GM21717 (cell line): ENCODE data around the gene TEX51.

Source experiments
- ATAC-seq: cut with Tn5 transposase; IDR thresholded peaks from one replicate; pipeline ENCODE4 v1.9.1; 2021; ENCODE audit warnings: mild to moderate bottlenecking, moderate library complexity; ENCODE audit not compliant: unreplicated experiment

Gene TEX51

DNA sequence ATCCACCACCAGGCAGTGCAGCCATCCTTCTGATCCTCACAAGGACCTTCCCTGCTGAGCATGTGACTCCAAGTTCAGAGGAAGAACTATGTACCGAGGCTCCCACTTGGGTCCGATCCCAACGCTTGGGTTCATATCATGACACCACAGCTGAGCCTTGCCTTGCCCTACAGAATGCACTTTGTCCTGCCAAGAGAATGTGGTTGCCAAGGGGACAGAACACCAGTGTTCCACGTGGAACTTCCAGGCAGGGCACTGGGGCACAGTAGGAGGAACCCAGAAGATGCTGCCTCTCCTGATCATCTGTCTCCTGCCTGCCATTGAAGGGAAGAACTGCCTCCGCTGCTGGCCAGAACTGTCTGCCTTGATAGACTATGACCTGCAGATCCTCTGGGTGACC, at the start of gene TEX51:
Gene TEX51 (plus strand): TSS at position 255 of the 400 bp plus-strand sequence. CDS start 29 bp downstream, at position 284.
- no peak for ATAC-seq

DNA sequence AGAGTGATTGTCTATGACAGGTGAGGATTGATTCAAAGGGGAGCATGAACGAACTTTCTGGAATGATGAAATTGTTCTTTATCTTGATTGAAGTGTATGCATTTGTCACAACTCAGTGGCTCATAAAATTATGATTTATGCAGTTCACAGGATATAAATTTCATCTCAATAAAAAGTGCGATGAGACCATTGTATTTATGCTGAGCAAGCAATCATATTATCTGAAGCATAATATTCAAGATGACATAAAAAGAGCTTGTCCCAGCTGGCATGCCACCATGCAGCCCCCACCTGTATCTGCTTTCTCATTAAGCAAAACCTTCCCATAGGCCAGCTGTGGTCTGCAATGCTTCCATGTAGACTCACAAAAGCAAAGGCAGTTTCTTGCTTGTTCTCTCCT, 49.6 kb upstream of the TEX51 start:
- no peak for ATAC-seq

GRCh38 chr2:126849486-126849885, 49.2 kb upstream of the TEX51 start:
- no peak for ATAC-seq

DNA sequence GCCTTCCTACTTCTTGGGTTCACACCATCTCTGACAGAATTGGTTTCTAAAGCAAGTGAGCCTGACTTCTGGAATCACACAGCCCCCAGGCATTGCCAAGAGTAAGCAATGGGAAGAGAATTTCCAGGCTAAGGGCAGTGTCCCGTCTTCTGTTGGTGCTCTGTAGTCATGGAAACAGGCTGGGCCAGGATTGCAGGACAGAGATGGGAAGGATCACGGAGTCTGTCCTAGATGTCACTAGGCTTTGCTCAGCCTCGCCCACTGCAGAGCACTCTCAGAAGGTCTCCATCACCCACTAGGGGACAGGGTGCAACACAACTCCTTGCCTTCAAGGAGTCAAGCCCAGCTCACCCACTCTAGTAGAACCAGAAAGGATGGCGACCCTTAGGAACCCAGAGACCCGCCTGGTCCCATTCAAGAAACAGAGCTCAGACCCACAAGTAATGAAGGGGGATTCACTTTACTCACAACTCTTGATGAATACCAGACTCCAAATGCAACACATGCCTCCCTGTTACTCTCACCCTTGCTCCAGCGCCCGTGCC, 48.6 kb upstream of the TEX51 start:
- no peak for ATAC-seq

GRCh38 chr2:126850940-126851339, 47.8 kb upstream of the TEX51 start:
- no peak for ATAC-seq

DNA sequence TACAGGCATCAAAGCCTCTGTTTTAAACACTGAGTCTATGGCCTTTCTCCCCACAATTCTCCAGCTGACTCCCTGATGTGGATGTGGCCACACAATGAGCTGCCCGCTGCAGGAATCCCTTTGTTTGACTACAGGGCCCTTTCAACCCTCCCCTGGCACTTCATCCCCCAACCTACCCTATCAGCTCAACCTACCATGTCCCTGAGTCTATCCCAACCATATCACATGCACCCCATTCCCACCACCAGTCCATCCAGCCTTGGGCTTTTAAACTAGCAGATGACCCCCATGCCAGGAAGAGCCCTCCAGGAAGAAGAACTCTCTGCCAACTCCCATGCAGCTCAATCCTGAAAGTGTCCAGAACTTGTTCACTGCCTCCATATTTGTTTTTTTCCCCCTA, 46.9 kb upstream of the TEX51 start:
- ATAC-seq: no peak

DNA sequence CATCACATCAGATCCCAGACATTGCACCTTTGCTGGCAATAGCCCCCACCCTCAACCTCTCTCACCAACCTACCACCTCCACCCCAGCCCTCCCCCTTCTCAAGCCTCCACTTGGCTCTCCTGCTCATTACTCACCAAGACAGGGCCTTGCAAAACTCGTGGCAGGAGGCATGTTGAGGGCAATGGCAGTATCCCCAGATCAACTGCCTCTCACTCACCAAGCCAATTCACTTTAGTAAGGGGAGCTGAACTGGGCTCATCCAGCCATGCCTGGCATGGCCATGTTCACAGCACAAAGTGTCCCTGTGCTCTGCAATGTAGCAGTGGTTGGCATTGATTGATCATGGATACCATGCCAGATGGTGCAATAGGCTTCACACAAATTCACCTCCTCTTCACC, 46.3 kb upstream of the TEX51 start:
- no peak for ATAC-seq

GRCh38 chr2:126855606-126856005, 43.1 kb upstream of the TEX51 start:
- no peak for ATAC-seq

- ATAC-seq: no peak
Measured at GRCh38 chr2:126856403-126856802, 42.3 kb upstream of the TEX51 start.

DNA sequence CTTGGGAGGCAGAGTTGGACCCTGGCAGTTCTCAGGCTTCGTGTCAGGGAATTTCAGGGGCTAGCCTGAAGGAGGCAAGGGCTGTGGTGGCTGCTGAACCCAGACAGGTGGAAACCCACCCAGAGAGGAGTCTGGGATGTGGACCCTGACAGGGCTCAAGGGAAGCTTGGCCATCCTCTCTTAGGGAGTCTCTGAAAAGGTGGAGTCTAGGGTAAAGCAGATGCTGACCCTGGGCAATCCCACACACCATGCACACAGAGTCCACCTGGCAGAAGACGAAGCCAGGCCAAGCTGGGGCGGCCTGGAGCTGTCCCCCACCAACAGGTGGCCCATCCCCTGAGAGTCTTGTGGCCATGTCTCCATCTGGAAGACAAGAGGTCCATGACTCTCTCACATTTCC, 41.2 kb upstream of the TEX51 start:
- no peak for ATAC-seq

DNA sequence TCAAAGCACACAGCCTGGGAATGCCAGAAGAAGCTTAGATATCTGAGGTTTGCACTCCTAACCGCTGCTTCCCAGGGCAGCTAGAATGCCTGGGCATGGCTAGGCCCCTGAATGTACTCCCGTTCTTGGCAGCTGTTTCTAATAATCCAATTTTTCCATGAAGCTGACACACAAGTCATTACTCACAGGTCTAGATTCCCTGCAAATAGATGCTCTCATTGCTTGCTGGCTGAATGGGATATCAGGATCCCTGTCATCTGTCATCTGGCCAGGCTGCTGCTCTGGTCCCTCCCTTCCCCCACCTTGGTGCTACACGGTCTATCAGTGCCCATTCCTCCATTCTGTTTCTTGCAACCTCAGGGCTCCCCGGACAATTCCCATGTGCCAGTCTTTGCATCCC, 40.7 kb upstream of the TEX51 start:
- ATAC-seq: no peak

GRCh38 chr2:126858436-126858835, 40.3 kb upstream of the TEX51 start:
- no peak for ATAC-seq

DNA sequence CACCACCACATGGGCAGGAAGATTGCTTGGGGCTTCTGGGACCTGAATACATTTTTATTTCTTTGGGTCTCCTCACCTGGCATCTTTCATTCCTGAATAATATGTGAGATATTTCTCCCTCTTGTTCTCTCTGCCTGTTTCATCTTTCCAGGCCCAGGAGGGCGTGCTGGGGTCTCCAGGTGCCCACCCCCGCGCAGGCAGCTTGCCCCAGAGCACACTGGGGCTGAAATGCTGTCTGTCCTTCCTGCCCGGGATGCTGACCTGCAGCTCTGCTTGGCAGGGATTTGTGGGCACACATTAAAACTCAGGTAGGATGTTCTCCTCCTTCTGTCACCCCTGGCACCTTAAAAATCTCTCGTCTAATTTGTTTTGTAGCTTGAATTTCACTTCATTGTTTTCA, 39.7 kb upstream of the TEX51 start:
- ATAC-seq: no peak

DNA sequence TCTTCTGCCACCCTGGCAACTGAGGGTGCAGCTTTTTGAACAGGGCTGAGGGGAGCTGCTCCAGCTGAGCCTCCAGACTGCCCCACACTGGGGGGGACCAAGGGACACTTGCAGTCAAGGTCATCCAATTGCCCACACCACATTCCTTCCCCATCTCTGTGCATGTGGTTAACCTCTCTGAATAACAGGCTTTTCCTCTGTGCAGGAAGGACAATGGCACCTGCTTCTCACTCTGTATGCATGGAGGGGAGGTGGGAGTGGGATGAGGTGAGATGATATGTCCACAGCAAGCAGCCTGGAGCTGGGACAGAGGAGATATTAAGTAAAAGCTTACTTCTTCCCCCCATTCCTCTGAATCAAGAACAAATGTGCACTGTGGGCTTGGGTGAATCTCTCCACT, 39.1 kb upstream of the TEX51 start:
- no peak for ATAC-seq

- ATAC-seq: no peak
Measured at GRCh38 chr2:126860385-126860784, 38.3 kb upstream of the TEX51 start.

GRCh38 chr2:126862730-126863129, 36.0 kb upstream of the TEX51 start:
- no peak for ATAC-seq

GRCh38 chr2:126863336-126864015, 35.2 kb upstream of the TEX51 start:
- no peak for ATAC-seq

GRCh38 chr2:126864861-126865260, 33.8 kb upstream of the TEX51 start:
- ATAC-seq: no peak

- no peak for ATAC-seq
Measured at GRCh38 chr2:126866451-126866850, 32.2 kb upstream of the TEX51 start.

DNA sequence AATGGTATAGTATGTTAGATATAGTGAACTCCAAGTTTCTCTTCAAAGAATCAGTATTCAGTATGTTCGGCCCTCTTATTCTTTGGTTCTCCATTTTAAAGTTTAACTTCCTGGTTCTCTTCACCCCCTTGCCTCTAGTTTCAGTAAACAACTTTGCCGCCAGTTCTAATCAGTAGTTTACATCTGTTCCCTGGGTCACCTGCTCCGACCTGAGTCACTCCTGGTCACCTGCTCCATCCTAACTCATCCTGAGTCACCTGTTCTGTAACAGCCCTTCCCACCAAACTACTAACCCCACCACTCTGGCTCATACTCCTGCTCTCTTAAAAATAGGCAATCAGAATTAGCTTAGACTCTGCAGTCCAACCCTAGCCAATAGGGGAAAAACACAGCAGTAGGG, 23.7 kb upstream of the TEX51 start:
- no peak for ATAC-seq

GRCh38 chr2:126876631-126877030, 22.1 kb upstream of the TEX51 start:
- no peak for ATAC-seq

GRCh38 chr2:126877041-126877440, 21.6 kb upstream of the TEX51 start:
- ATAC-seq: no peak
